ENCODE data around the gene ACTG1. TPM values are rescaled to one million over a fixed set of nuclear protein-coding genes. Genes with fewer than 3 reads are reported as not detected.
A peak's percentile ranks its signal among the peaks of the same experiment; 100 is the strongest.

The ACTG1 gene
- total RNA-seq (2016; rRNA removed; fragmentation: Illumina TruSeq; extraction: Trizol) (973 and 1,028 TPM in 2 replicates), polyA plus RNA-seq (2011; rRNA removed) (1,138 and 1,217 TPM in 2 replicates), polyA minus RNA-seq (2011; rRNA and poly(A)+ RNA removed; ENCODE audit: low replicate concordance) (750 and 1,581 TPM in 2 replicates), Bru-seq, nascent RNA (percentile 100 among the genes with signal in this experiment), BruChase-seq, experiment 1, labeled RNA remaining after a 6-hour chase (percentile 100 among the genes with signal in this experiment), BruChase-seq, experiment 2, labeled RNA remaining after a 2-hour chase (percentile 100 among the genes with signal in this experiment)
- total RNA-seq (2016; cell fraction: cytosol; rRNA removed; fragmentation: Illumina TruSeq; extraction: Trizol; ENCODE audit: low read depth) = 361 and 399 TPM in 2 replicates
- total RNA-seq (2016; cell fraction: insoluble cytoplasmic fraction; rRNA removed; fragmentation: Illumina TruSeq; extraction: Trizol) = 848 and 989 TPM in 2 replicates
- 986 and 1,002 TPM in 2 replicates for total RNA-seq (2016; cell fraction: membrane; rRNA removed; fragmentation: Illumina TruSeq; extraction: Trizol)
- total RNA-seq (2016; cell fraction: nucleus; rRNA removed; fragmentation: Illumina TruSeq; extraction: Trizol) = 479 and 519 TPM in 2 replicates
- 2,631 and 2,697 TPM in 2 replicates for polyA plus RNA-seq (2011; cell fraction: cytosol; rRNA removed)
- polyA plus RNA-seq (2011; cell fraction: nucleus; rRNA removed) = 3,693 and 3,967 TPM in 2 replicates
- polyA plus RNA-seq (2012) = 1,881 and 2,139 TPM in 2 replicates
- 598 and 619 TPM in 2 replicates for polyA plus RNA-seq (2016; cell fraction: cytosol; fragmentation: Illumina TruSeq; extraction: Trizol; ENCODE audit: low read depth)
- 1,358 and 1,713 TPM in 2 replicates for polyA plus RNA-seq (2016; cell fraction: insoluble cytoplasmic fraction; fragmentation: Illumina TruSeq; extraction: Trizol; ENCODE audit: low read depth)
- polyA plus RNA-seq (2016; cell fraction: membrane; fragmentation: Illumina TruSeq; extraction: Trizol; ENCODE audit: low read depth) = 1,224 and 1,364 TPM in 2 replicates
- 1,038 and 1,070 TPM in 2 replicates for polyA plus RNA-seq (2016; cell fraction: nucleus; fragmentation: Illumina TruSeq; extraction: Trizol; ENCODE audit: insufficient read depth, low read depth)
- polyA minus RNA-seq (2011; cell fraction: cytosol; rRNA and poly(A)+ RNA removed) = 1,072 and 1,192 TPM in 2 replicates
- 609 and 760 TPM in 2 replicates for polyA minus RNA-seq (2011; cell fraction: nucleus; rRNA and poly(A)+ RNA removed)
- long read RNA-seq, experiment 1, transcript ACTG1-212 (4 exons, 1,698 nt) = minor isoform, 38 of 1,797 reads
- long read RNA-seq, experiment 1, transcript ACTG1-206 (6 exons, 1,919 nt) = major isoform, 1,525 of 1,797 reads
- long read RNA-seq, experiment 1, transcript ACTG1-210 (5 exons, 2,256 nt) = minor isoform, 69 of 1,797 reads
- long read RNA-seq, experiment 1, transcript ACTG1-207 (3 exons, 1,678 nt) = minor isoform, 41 of 1,797 reads
- long read RNA-seq, experiment 1, partial matches to known transcripts = 32 of 1,797 reads
- long read RNA-seq, experiment 1, other reads (novel, unspliced or antisense) = 69 of 1,797 reads
- long read RNA-seq, experiment 2, transcript ACTG1-210 (5 exons, 2,256 nt) = minor isoform, 574 of 5,217 reads
- long read RNA-seq, experiment 2, transcript ACTG1-207 (3 exons, 1,678 nt) = minor isoform, 493 of 5,217 reads
- long read RNA-seq, experiment 2, transcript ACTG1-212 (4 exons, 1,698 nt) = minor isoform, 163 of 5,217 reads
- long read RNA-seq, experiment 2, transcript ACTG1-206 (6 exons, 1,919 nt) = major isoform, 1,975 of 5,217 reads
- long read RNA-seq, experiment 2, partial matches to known transcripts = 315 of 5,217 reads
- long read RNA-seq, experiment 2, other reads (novel, unspliced or antisense) = 1,674 of 5,217 reads

DNA sequence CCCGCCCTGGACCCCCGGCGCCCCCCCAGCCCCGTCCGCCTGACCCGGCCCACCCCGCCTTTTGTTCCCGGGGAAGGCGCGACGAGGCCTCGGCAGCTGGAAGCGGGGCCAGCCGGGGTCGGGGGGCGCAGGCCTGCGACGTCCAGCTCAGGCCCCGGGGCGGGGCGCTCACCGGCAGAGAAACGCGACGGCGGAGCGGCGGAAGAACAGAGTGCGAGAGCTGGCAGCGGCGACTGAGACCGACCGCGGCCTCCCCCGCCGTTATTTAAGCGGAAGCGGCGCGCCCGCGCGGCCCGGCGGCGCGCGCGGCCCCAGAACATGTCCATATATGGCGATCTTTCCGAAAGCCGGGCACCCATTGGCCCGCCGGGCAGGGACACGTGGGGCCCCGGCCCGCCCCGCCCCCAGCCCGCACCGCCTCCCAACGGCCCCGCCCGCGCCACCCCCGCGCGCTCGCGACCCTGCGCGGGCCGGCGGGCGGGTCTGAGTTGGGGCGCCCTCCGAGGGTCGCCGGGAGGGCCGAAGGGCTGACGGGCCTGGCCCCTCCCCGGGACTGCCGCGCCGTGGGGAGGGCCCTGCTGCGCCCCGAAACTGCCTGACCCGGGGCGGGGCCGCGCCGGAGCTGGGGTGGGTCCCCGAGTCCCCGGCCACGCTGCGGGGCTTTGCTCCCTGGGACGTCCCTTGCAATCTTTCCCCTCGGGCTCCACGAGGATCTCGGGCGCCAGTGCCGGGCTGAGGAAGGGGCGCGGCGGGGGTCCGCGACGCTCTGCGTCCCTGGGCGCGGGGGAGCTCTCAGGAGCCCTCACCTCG is at the start of gene ACTG1:
Gene ACTG1, minus strand, starts transcription at position 238 of the 810 bp plus-strand sequence. CDS start 445 bp downstream, outside the sequence.
- no peak within 1 kb of the TSS for H2AFZ ChIP-seq (ENCODE audit: low read length)
- in situ Hi-C loops (cut with HindIII; ENCODE audit: extremely low pct_ligation_motif_present, low pct_unique_long_range_greater_than_20kb) = no loop called here
- H3K4me2 ChIP-seq (ENCODE audit: low read depth, low read length) = peak within 1 kb of the TSS; percentile 97
- ChIA-PET POLR2A (interaction anchor here (0.5 to 4.3 kb wide), 21 partner anchors 10 to 290 kb away, joined by 3 to 27 read pairs (median 5); partner anchors contain the start of genes BAHCC1, CEP131, FAAP100 and MRPL12), CTCF (ENCODE audit: low intra/inter-chr PET ratio, low total read pairs) (no interaction called here)
- DNase-seq (ENCODE audit: low spot score) (peak; percentile 86), ATAC-seq (peak; percentile 21), FAIRE-seq (no peak)
- peak within 1 kb of the TSS; percentile 99 for H3K9ac ChIP-seq (ENCODE audit: insufficient read depth, low read depth, low read length)
- WGBS (ENCODE audit: low lambda C conversion rate) = 0% methylated on average over 19 of the region's 111 CpGs
- no peaks in the 10 kb centered on the region; a peak in 1 of 5 replicates for H3K27me3 ChIP-seq (ENCODE audit: control insufficient read depth in 1 of 2, insufficient read depth in 2 of 2, low read length in 2 of 2)
- peaks cover 14 to 23% of the 10 kb centered on the region in 2 experiments for H3K36me3 ChIP-seq (replicated peaks in 1 of 2; ENCODE audit: control insufficient read depth in 1 of 2, insufficient read depth in 2 of 2, low read length in 2 of 2)
- no peaks in the 10 kb centered on the region for H3K9me3 ChIP-seq (ENCODE audit: low read length)
- H3K4me3 ChIP-seq (replicated peaks in 1 of 3; ENCODE audit: insufficient read depth in 1 of 3, low read depth in 2 of 3, low read length in 3 of 3) = peak within 1 kb of the TSS; percentile 67 to 90 (median 75)
- H3K79me2 ChIP-seq (ENCODE audit: insufficient read depth, low read length) = peaks cover 26% of the 10 kb centered on the region
- intact Hi-C loops (cut with micrococcal nuclease; ENCODE audit: unreplicated experiment) = loop anchor here (10.0 kb wide), 1 partner anchor 118 kb away; the partner anchor contains the start of gene BAHCC1
- BruUV-seq (replicated peaks) = no TSS peak
- peak within 1 kb of the TSS; percentile 86 for H3K27ac ChIP-seq (ENCODE audit: extremely low read length, insufficient read depth, low read length)
- peaks cover 60% of the 10 kb centered on the region for H3K4me1 ChIP-seq (ENCODE audit: insufficient read depth, low read length)
- H4K20me1 ChIP-seq (ENCODE audit: insufficient read depth, low read length) = peaks cover 42% of the 10 kb centered on the region
- TF ChIP-seq ZNF260 (CRISPR knock-in tag; IDR thresholded peaks at IDR 0.05; ENCODE audit: borderline replicate concordance, low read depth) (no peak), YY1 (IDR thresholded peaks at IDR 0.05; ENCODE audit: insufficient read depth, insufficient replicate concordance, low read depth, low read length) (peak; percentile 81), RXRB (CRISPR knock-in tag; IDR thresholded peaks at IDR 0.05; ENCODE audit: borderline replicate concordance) (peak; percentile 59; the same call in 1 of the 2 replicates), YEATS2 (CRISPR knock-in tag; IDR thresholded peaks at IDR 0.05; ENCODE audit: borderline replicate concordance) (peak; percentile 59), MAFK (conservative IDR thresholded peaks at IDR 0.05 in 1 of 2, IDR thresholded peaks at IDR 0.05 in 1 of 2; ENCODE audit: low read length in 2 of 2) (no peak), ZNF180 (CRISPR knock-in tag; IDR thresholded peaks at IDR 0.05; ENCODE audit: borderline replicate concordance, low read depth) (0 out of 2 replicates have a peak, but pooled peaks have one; percentile 26), FOXK2 (IDR thresholded peaks at IDR 0.05) (no peak)
- TF ChIP-seq, protein P1, sequence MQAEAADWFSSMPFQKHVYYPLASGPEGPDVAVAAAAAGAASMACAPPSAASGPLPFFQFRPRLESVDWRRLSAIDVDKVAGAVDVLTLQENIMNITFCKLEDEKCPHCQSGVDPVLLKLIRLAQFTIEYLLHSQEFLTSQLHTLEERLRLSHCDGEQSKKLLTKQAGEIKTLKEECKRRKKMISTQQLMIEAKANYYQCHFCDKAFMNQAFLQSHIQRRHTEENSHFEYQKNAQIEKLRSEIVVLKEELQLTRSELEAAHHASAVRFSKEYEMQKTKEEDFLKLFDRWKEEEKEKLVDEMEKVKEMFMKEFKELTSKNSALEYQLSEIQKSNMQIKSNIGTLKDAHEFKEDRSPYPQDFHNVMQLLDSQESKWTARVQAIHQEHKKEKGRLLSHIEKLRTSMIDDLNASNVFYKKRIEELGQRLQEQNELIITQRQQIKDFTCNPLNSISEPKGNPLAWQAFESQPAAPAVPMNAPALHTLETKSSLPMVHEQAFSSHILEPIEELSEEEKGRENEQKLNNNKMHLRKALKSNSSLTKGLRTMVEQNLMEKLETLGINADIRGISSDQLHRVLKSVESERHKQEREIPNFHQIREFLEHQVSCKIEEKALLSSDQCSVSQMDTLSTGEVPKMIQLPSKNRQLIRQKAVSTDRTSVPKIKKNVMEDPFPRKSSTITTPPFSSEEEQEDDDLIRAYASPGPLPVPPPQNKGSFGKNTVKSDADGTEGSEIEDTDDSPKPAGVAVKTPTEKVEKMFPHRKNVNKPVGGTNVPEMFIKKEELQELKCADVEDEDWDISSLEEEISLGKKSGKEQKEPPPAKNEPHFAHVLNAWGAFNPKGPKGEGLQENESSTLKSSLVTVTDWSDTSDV (CRISPR knock-in tag; IDR thresholded peaks at IDR 0.05) = no peak
- TF ChIP-seq, protein P2, sequence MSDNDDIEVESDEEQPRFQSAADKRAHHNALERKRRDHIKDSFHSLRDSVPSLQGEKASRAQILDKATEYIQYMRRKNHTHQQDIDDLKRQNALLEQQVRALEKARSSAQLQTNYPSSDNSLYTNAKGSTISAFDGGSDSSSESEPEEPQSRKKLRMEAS (IDR thresholded peaks at IDR 0.05) = peak; percentile 77
- TF ChIP-seq, protein P3, sequence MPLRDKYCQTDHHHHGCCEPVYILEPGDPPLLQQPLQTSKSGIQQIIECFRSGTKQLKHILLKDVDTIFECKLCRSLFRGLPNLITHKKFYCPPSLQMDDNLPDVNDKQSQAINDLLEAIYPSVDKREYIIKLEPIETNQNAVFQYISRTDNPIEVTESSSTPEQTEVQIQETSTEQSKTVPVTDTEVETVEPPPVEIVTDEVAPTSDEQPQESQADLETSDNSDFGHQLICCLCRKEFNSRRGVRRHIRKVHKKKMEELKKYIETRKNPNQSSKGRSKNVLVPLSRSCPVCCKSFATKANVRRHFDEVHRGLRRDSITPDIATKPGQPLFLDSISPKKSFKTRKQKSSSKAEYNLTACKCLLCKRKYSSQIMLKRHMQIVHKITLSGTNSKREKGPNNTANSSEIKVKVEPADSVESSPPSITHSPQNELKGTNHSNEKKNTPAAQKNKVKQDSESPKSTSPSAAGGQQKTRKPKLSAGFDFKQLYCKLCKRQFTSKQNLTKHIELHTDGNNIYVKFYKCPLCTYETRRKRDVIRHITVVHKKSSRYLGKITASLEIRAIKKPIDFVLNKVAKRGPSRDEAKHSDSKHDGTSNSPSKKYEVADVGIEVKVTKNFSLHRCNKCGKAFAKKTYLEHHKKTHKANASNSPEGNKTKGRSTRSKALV (CRISPR knock-in tag; IDR thresholded peaks at IDR 0.05) = no peak
